Esophagus squamous epithelium (tissue), 4 donors: ENCODE data around the gene MLLT10.

Experiments
- CTCF ChIP-seq, 6 experiments: fragments of 450-650 bp in 4 of 6; fragments of 200-600 bp in 2 of 6; sonication (generic) in 2 of 6; IDR thresholded peaks; one replicate each; pipeline ENCODE4 v1.5.1; 2016 to 2019; ENCODE audit warnings: antibody characterized with exemption in 6 of 6, mild to moderate bottlenecking in 4 of 6, moderate library complexity in 4 of 6
- POLR2A ChIP-seq, 4 donors: fragments of 450-650 bp; IDR thresholded peaks; one replicate each; pipeline ENCODE4 v1.6.1; 2017; ENCODE audit warnings: antibody characterized with exemption in 4 of 4, mild to moderate bottlenecking in 4 of 4, moderate library complexity in 3 of 4

DNA sequence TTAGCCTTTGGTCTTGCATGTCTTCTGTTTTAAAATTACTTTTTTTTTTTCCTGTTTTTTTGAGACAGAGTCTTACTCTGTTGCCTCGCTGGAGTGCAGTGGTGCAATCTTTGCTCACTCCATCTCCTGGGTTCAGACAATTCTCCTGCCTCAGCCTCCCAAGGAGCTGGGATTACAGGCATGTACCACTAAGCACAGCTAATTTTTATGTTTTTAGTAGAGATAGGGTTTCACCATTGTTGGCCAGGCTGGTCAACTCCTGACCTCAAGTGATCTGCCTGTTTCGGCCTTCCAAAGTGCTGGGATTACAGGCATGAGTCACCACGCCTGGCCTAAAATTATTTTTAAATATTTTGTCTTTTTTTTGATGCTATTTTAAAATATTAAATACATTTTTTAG lies 38.5 kb downstream of the MLLT10 start:
- TF ChIP-seq CTCF (IDR thresholded peaks at IDR 0.05), result no peak
- TF ChIP-seq POLR2A (IDR thresholded peaks at IDR 0.05), result no peak
